ENCODE data around the gene LRRC8D. TPM values are rescaled to one million over a fixed set of nuclear protein-coding genes. Genes with fewer than 3 reads are reported as not detected.

The LRRC8D gene
- total and polyA plus RNA-seq, 2 experiments from 2014 or later: 23.6 to 48.8 TPM

DNA sequence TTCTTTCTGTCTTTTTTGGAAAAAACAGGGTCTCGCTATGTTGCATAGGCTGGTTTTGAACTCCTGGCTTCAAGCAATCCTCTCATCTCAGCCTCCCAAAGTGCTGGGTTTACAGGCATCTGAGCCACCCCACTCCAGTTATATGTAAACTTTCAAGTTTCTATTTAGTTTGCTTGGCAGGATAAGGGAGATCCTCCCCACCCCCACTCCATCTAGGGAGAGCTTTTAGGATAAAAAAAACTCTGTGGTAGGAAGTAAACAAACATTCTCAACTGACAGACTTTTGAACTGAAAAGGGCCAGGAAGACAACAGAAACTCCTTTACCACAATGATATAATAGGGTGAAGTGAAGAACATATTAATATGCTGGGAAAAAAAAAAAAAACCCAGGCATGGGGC lies 133.1 kb downstream of the LRRC8D start:
- Histone ChIP-seq H3K4me2 (no peak overlapping the region), H3K36me3 (ENCODE audit: insufficient read depth) (no peaks in the 10 kb centered on the region), H3K9me2 (ENCODE audit: insufficient read depth) (no peaks in the 10 kb centered on the region), H3F3A (replicated peaks; ENCODE audit: low read depth) (no peaks in the 10 kb centered on the region), H2AFZ (no peak overlapping the region), H3K79me2 (replicated peaks; ENCODE audit: insufficient read depth) (no peaks in the 10 kb centered on the region), H3K27ac (ENCODE audit: low read depth) (no peak overlapping the region), H3K4me1 (ENCODE audit: insufficient read depth) (peaks cover 42% of the 10 kb centered on the region), H3K4me3 (no peak overlapping the region), H4K20me1 (replicated peaks; ENCODE audit: insufficient read depth) (no peaks in the 10 kb centered on the region), H3K27me3 (ENCODE audit: insufficient read depth) (no peaks in the 10 kb centered on the region)
- ATAC-seq (no peak), DNase-seq (ENCODE audit: low spot score) (no peak)
- Mint-ChIP-seq H3K9me3 (peaks cover 4% of the 10 kb centered on the region; the same call in 1 of the 3 replicates), H3K27me3 (ENCODE audit: insufficient read depth, low read depth, poor library complexity) (peaks cover 2% of the 10 kb centered on the region), H3K4me1 (peaks cover 45% of the 10 kb centered on the region), H3K4me3 (no peak overlapping the region), H3K27ac (no peak overlapping the region), H3K36me3 (ENCODE audit: low read depth) (no peaks in the 10 kb centered on the region)
- TF ChIP-seq ZNF114 (CRISPR knock-in tag; IDR thresholded peaks at IDR 0.05) (no peak), EZH2phosphoT487 (IDR thresholded peaks at IDR 0.05; ENCODE audit: unreplicated experiment) (no peak), STAT1 (IDR thresholded peaks at IDR 0.05; ENCODE audit: unreplicated experiment) (no peak), NANOG (IDR thresholded peaks at IDR 0.05; ENCODE audit: borderline replicate concordance) (no peak), CREB1 (CRISPR knock-in tag; IDR thresholded peaks at IDR 0.05; ENCODE audit: low read depth) (no peak), EZH2 (IDR thresholded peaks at IDR 0.05; ENCODE audit: low read depth, unreplicated experiment) (no peak), ZNF331 (CRISPR knock-in tag; IDR thresholded peaks at IDR 0.05; ENCODE audit: low read depth) (no peak), POLR2AphosphoS5 (IDR thresholded peaks at IDR 0.05; ENCODE audit: low read depth) (no peak), JUNB (IDR thresholded peaks at IDR 0.05; ENCODE audit: unreplicated experiment) (no peak)
- TF ChIP-seq, protein P1, sequence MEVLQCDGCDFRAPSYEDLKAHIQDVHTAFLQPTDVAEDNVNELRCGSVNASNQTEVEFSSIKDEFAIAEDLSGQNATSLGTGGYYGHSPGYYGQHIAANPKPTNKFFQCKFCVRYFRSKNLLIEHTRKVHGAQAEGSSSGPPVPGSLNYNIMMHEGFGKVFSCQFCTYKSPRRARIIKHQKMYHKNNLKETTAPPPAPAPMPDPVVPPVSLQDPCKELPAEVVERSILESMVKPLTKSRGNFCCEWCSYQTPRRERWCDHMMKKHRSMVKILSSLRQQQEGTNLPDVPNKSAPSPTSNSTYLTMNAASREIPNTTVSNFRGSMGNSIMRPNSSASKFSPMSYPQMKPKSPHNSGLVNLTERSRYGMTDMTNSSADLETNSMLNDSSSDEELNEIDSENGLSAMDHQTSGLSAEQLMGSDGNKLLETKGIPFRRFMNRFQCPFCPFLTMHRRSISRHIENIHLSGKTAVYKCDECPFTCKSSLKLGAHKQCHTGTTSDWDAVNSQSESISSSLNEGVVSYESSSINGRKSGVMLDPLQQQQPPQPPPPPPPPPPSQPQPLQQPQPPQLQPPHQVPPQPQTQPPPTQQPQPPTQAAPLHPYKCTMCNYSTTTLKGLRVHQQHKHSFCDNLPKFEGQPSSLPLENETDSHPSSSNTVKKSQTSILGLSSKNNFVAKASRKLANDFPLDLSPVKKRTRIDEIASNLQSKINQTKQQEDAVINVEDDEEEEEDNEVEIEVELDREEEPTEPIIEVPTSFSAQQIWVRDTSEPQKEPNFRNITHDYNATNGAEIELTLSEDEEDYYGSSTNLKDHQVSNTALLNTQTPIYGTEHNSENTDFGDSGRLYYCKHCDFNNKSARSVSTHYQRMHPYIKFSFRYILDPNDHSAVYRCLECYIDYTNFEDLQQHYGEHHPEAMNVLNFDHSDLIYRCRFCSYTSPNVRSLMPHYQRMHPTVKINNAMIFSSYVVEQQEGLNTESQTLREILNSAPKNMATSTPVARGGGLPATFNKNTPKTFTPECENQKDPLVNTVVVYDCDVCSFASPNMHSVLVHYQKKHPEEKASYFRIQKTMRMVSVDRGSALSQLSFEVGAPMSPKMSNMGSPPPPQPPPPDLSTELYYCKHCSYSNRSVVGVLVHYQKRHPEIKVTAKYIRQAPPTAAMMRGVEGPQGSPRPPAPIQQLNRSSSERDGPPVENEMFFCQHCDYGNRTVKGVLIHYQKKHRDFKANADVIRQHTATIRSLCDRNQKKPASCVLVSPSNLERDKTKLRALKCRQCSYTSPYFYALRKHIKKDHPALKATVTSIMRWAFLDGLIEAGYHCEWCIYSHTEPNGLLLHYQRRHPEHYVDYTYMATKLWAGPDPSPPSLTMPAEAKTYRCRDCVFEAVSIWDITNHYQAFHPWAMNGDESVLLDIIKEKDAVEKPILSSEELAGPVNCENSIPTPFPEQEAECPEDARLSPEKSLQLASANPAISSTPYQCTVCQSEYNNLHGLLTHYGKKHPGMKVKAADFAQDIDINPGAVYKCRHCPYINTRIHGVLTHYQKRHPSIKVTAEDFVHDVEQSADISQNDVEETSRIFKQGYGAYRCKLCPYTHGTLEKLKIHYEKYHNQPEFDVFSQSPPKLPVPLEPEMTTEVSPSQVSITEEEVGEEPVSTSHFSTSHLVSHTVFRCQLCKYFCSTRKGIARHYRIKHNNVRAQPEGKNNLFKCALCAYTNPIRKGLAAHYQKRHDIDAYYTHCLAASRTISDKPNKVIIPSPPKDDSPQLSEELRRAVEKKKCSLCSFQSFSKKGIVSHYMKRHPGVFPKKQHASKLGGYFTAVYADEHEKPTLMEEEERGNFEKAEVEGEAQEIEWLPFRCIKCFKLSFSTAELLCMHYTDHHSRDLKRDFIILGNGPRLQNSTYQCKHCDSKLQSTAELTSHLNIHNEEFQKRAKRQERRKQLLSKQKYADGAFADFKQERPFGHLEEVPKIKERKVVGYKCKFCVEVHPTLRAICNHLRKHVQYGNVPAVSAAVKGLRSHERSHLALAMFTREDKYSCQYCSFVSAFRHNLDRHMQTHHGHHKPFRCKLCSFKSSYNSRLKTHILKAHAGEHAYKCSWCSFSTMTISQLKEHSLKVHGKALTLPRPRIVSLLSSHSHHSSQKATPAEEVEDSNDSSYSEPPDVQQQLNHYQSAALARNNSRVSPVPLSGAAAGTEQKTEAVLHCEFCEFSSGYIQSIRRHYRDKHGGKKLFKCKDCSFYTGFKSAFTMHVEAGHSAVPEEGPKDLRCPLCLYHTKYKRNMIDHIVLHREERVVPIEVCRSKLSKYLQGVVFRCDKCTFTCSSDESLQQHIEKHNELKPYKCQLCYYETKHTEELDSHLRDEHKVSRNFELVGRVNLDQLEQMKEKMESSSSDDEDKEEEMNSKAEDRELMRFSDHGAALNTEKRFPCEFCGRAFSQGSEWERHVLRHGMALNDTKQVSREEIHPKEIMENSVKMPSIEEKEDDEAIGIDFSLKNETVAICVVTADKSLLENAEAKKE (CRISPR knock-in tag; IDR thresholded peaks at IDR 0.05): no peak
- TF ChIP-seq, protein P2, sequence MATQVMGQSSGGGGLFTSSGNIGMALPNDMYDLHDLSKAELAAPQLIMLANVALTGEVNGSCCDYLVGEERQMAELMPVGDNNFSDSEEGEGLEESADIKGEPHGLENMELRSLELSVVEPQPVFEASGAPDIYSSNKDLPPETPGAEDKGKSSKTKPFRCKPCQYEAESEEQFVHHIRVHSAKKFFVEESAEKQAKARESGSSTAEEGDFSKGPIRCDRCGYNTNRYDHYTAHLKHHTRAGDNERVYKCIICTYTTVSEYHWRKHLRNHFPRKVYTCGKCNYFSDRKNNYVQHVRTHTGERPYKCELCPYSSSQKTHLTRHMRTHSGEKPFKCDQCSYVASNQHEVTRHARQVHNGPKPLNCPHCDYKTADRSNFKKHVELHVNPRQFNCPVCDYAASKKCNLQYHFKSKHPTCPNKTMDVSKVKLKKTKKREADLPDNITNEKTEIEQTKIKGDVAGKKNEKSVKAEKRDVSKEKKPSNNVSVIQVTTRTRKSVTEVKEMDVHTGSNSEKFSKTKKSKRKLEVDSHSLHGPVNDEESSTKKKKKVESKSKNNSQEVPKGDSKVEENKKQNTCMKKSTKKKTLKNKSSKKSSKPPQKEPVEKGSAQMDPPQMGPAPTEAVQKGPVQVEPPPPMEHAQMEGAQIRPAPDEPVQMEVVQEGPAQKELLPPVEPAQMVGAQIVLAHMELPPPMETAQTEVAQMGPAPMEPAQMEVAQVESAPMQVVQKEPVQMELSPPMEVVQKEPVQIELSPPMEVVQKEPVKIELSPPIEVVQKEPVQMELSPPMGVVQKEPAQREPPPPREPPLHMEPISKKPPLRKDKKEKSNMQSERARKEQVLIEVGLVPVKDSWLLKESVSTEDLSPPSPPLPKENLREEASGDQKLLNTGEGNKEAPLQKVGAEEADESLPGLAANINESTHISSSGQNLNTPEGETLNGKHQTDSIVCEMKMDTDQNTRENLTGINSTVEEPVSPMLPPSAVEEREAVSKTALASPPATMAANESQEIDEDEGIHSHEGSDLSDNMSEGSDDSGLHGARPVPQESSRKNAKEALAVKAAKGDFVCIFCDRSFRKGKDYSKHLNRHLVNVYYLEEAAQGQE (IDR thresholded peaks at IDR 0.05; ENCODE audit: unreplicated experiment): no peak
- TF ChIP-seq, protein P3, sequence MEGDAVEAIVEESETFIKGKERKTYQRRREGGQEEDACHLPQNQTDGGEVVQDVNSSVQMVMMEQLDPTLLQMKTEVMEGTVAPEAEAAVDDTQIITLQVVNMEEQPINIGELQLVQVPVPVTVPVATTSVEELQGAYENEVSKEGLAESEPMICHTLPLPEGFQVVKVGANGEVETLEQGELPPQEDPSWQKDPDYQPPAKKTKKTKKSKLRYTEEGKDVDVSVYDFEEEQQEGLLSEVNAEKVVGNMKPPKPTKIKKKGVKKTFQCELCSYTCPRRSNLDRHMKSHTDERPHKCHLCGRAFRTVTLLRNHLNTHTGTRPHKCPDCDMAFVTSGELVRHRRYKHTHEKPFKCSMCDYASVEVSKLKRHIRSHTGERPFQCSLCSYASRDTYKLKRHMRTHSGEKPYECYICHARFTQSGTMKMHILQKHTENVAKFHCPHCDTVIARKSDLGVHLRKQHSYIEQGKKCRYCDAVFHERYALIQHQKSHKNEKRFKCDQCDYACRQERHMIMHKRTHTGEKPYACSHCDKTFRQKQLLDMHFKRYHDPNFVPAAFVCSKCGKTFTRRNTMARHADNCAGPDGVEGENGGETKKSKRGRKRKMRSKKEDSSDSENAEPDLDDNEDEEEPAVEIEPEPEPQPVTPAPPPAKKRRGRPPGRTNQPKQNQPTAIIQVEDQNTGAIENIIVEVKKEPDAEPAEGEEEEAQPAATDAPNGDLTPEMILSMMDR (conservative IDR thresholded peaks at IDR 0.05; ENCODE audit: low read depth in 2 of 2): no peak
- TF ChIP-seq, protein P4, sequence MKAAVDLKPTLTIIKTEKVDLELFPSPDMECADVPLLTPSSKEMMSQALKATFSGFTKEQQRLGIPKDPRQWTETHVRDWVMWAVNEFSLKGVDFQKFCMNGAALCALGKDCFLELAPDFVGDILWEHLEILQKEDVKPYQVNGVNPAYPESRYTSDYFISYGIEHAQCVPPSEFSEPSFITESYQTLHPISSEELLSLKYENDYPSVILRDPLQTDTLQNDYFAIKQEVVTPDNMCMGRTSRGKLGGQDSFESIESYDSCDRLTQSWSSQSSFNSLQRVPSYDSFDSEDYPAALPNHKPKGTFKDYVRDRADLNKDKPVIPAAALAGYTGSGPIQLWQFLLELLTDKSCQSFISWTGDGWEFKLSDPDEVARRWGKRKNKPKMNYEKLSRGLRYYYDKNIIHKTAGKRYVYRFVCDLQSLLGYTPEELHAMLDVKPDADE (IDR thresholded peaks at IDR 0.05): no peak
